ENCODE data around the gene PPP1CC.

DNA sequence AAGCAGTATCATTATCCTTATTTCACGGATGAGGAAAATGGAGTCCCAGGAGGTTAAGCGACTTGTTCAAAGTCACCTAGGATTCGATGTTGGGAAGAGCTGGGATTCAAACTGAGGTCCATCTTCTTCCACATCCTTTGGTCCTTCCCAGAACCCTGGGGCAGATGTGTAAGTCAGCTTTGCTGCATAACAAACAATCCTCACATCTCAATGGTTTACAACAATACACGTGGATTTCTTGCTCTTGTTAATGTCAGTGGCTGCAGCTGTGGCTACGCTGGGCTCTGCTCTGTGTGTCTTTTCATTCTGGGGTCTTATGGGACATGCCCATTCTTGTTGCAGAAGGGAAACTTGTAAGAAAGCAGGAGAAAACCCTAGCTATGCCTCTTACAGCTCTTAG is 26.3 kb upstream of the PPP1CC start:
- no peak for TF ChIP-seq POLR2AphosphoS5 (IDR thresholded peaks at IDR 0.05; ENCODE audit: insufficient read depth, low read depth, low read length)
- no peak for TF ChIP-seq EZH2 (IDR thresholded peaks at IDR 0.05; ENCODE audit: borderline replicate concordance, low read depth, low read length, severe bottlenecking)
- TF ChIP-seq, protein P1, sequence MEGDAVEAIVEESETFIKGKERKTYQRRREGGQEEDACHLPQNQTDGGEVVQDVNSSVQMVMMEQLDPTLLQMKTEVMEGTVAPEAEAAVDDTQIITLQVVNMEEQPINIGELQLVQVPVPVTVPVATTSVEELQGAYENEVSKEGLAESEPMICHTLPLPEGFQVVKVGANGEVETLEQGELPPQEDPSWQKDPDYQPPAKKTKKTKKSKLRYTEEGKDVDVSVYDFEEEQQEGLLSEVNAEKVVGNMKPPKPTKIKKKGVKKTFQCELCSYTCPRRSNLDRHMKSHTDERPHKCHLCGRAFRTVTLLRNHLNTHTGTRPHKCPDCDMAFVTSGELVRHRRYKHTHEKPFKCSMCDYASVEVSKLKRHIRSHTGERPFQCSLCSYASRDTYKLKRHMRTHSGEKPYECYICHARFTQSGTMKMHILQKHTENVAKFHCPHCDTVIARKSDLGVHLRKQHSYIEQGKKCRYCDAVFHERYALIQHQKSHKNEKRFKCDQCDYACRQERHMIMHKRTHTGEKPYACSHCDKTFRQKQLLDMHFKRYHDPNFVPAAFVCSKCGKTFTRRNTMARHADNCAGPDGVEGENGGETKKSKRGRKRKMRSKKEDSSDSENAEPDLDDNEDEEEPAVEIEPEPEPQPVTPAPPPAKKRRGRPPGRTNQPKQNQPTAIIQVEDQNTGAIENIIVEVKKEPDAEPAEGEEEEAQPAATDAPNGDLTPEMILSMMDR (IDR thresholded peaks at IDR 0.05; ENCODE audit: extremely low read depth in 1 of 2, insufficient read depth in 1 of 2, low read depth in 1 of 2, low read length in 2 of 2) = no peak
- no peak for TF ChIP-seq POLR2A (IDR thresholded peaks at IDR 0.05; ENCODE audit: low read depth, low read length)
- TF ChIP-seq FOS (IDR thresholded peaks at IDR 0.05; ENCODE audit: borderline replicate concordance, insufficient read depth, low read length) = no peak
- TF ChIP-seq MAX (IDR thresholded peaks at IDR 0.05; ENCODE audit: insufficient read depth, insufficient read length) = no peak
- TF ChIP-seq JUN (IDR thresholded peaks at IDR 0.05; ENCODE audit: borderline replicate concordance, insufficient read depth, insufficient read length, low read depth) = no peak
- TF ChIP-seq MYC (IDR thresholded peaks at IDR 0.05; ENCODE audit: low read depth, low read length) = no peak
- no peak for TF ChIP-seq GATA2 (IDR thresholded peaks at IDR 0.05; ENCODE audit: insufficient read depth, insufficient read length, low read depth, low read length)

All from endothelial cell of umbilical vein (primary cell).